ENCODE measurements around the gene LIMS1.
A peak's percentile ranks its signal among the peaks of the same experiment; 100 is the strongest.
"Not testable (repeated sequence)": the region's sequence is repeated elsewhere in the genome, so short reads cannot be mapped to it uniquely, and the experiment has no call there.

Gene LIMS1

GRCh38 chr2:108588070-108588668 is 53.9 kb downstream of the LIMS1 start:
- peak; percentile 95 for DNase-seq

GRCh38 chr2:108589372-108589771 is 55.1 kb downstream of the LIMS1 start:
- DNase-seq: no peak

GRCh38 chr2:108589781-108590180 is 55.5 kb downstream of the LIMS1 start:
- peak; percentile 73 for DNase-seq

DNA sequence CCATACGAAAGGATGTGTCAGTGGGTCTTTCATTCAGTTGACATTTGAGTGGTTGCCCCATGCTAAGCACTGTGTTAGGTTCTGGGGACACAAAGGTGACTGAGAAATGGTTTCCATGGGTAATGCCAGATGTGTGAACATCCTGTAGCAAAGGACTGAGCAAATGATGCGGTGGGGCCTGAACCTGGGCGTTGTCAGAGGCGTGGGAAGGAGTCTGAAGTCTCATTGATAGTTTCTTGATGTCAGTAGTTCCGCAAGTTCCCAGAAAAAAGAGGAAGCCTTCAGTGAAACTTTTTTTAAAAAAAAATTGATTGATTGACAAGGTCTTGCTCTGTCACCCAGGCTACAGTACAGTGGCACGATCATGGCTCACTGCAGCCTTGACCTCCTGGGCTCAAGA is 56.9 kb downstream of the LIMS1 start:
- DNase-seq: peak; percentile 94

DNA sequence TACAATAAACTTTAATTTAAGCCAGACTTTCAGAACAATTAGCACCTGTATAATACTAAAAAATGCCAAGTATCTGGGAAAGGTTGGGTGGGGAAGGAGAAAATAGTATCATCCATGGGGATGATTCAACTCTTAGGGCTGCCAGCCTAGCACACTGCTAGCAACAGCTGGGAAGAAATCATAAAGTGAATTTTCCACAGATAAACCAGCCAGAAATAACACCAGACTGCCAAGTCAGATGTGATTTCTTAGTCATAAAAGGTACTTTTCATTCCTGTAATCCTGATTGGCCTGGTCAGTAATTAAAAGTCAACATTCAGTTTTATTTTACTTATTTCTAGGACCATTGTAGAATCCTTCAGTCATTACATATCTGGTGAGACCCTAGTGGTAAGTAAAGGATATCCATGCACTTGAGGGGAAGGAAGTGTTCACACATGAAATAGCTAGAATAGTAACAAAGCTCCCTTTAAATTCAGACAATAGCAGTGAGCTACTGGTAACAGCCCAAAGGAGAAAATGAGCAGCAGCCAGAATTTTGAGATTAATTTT is 59.4 kb downstream of the LIMS1 start:
- DNase-seq: no peak

DNA sequence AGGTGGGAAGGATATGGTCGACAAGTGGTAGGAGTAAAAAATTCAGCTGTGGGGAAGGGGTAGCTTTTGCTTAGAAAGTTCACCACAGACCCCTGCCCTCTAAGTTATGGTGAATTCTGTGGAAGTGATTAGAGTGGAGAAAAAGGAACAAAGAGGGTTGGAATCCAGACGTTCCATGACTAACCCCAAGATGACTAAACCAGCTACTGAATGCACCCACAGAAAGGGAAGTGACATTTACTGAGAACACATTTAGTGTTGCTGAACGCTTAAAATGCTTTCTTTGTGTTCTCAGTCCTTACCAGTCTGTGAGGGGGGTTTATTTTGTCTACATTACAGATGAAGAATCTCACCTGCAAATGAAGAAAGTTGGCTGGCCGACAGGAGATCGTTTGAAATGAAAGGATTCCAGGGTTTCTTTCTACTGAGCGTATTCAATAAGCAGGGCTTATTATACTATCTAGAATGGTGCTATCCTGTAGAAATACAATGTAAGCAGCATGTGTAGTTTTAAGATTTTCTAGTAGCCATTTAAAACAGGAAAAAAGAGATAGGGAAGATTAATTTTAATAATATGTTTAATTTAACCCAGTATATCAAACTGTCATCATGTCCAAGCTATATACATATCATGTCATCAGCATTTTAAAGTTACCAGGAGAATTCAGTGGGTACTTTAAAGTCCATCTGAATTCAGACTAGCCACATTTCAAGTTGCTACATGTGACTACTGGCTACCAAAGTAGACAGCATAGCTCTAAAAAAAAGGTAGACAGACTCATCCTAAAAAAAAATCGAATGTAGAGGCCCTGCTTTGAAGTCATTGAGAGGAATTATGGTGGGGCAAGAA is 60.1 kb downstream of the LIMS1 start:
- peak; percentile 95 for DNase-seq

DNA sequence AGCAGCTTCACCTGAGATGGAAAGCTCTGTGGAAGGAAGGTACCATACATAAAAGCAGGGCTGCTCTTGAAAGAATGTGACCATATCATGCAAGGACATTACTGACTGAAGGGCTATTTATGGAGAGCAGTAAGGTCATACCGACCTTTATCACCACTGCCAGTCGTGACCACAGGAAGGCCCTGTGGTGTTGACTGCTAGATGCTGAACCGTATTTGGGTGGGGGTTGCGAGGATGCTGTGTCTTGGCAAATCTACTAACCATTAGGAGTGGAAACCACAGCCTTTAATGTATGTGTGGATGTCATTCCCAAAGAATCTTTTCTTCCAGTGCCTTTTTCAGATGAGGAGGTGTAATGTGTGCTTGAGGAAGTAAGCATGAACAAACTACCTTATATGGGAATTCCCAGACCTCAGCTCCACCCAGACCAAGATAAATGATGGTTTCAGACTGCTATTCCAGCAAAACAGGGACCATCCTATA is 60.8 kb downstream of the LIMS1 start:
- peak; percentile 71 for DNase-seq

GRCh38 chr2:108595771-108596170 is 61.5 kb downstream of the LIMS1 start:
- not testable (repeated sequence) for DNase-seq

DNA sequence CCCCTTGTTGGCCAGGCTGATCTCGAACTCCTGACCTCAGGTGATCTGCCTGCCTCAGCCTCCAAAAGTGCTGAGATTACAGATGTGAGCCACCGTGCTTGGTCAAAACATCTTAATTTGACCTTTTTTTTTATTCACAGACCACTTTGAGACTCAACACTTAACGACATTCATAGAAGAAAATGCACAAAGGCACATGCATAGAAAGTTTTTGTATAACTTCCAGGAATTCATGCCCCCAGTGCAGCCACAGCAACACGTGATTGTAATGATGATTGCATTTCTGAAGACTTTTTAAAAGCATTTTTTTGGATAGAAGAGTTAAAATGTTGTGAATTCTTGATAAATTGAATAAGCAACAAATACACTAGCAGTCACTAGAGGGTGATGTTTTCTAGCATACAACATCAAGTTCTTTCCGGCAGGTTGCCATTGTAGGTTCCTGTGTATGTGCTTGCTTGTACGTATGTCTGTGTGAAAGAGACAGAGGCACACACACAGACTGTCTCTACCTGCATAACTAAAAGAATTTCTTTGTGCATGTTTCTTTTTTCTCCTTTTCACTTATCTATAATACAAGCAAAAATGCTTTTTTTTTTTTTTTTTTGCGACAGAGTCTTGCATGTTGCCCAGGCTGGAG is 63.0 kb downstream of the LIMS1 start:
- not testable (repeated sequence) for DNase-seq

DNA sequence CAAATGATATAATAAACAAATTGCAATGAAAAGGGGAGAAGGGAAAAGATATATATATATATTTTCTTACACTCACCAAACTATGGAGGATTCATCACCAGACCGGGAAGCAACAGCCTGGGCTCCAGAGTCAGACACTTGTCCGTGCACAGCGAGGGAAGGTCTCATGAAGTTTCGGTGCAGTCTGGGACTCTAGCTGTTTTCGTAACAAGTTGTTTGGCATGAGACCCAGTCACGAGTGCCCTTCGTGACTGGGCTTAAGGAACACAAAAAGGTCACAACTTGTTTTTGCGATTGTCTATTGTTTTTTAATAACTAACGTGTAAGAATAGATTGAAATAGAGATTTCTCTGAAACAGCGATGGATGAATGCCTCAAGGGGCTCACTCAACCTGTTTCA is 66.9 kb downstream of the LIMS1 start:
- not testable (repeated sequence) for DNase-seq

DNA sequence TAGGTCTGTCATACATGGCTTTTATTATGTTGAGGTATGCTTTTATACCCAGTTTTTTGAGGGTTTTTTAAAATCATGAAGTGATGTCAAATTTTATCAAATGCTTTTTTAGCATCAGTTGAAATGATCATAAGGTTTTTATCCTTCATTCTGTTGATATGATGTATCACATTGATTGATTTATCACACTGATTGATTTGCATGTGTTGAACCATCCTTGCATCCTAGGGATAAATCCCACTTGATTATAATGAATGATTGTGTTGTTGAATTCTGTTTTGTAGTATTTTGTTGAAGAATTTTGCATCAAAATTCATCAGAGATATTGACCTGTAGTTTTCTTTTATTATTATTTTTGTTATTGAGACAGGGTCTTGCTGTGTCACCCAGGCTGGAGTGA is 68.2 kb downstream of the LIMS1 start:
- no peak for DNase-seq

GRCh38 chr2:108604196-108604595 is 69.9 kb downstream of the LIMS1 start:
- no peak for DNase-seq

DNA sequence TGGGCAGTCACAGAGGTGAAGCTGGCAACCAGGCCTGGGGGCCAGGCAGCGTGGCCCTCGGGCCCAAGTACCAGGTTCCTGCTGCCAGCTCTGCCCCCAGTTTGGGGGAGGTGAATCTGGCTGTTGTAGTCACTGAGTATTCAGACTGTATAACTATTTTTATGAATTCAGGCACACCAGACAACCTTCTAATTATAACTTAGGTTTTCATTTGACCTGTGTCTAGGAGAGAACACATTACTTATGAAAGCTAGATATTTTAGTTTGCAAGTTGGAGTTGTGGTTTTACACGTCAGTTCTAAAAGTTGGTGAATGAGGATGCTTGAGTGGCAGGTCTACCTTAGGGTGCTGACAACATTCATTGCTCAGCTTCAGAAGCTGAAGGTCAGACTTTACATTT is 71.7 kb downstream of the LIMS1 start:
- DNase-seq: no peak

- DNase-seq: no peak
Measured at GRCh38 chr2:108607706-108608301, 73.5 kb downstream of the LIMS1 start.

DNA sequence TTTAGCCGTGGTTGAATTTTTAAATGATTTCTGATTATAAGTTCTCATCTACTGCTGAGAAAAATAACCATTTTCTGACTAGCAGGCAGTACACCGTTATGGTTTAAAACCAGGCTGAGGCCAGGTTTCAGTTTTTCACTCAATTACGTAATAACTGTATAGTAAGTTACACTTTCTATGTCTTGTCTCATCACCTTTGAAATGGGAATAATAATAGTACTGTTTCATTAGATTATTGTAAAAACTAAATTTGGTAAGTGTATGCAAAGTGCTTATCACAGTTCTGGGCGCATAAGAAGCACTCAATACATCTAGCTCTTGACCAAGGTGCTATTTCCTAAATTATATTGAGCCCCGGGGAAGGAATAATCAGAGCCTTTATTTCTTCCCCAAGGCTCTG is 76.8 kb downstream of the LIMS1 start:
- DNase-seq: no peak

DNA sequence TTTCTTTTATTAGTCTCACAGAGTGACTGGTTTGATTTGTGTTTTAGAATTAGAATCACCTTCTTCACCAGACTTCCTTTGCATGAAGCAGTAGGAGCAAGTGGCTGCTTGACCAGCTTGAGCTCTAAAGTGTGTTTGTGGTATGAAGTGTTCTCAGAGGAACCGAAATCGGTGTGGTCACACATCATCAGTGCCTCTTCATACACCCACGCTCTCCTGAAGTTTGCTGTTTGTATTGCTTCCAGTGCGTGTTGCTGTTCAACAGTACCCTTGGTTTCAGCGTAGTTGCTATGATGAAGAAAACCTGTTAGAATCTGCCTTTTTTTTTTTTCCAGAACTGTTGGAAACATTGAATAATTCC is 77.9 kb downstream of the LIMS1 start:
- DNase-seq: peak; percentile 94

- no peak for DNase-seq
Measured at GRCh38 chr2:108612514-108613183, 78.4 kb downstream of the LIMS1 start.

GRCh38 chr2:108613261-108614042 is 79.2 kb downstream of the LIMS1 start:
- no peak for DNase-seq

- DNase-seq: no peak
Measured at GRCh38 chr2:108614043-108614545, 79.8 kb downstream of the LIMS1 start.

GRCh38 chr2:108614659-108615058 is 80.4 kb downstream of the LIMS1 start:
- DNase-seq: no peak

DNA sequence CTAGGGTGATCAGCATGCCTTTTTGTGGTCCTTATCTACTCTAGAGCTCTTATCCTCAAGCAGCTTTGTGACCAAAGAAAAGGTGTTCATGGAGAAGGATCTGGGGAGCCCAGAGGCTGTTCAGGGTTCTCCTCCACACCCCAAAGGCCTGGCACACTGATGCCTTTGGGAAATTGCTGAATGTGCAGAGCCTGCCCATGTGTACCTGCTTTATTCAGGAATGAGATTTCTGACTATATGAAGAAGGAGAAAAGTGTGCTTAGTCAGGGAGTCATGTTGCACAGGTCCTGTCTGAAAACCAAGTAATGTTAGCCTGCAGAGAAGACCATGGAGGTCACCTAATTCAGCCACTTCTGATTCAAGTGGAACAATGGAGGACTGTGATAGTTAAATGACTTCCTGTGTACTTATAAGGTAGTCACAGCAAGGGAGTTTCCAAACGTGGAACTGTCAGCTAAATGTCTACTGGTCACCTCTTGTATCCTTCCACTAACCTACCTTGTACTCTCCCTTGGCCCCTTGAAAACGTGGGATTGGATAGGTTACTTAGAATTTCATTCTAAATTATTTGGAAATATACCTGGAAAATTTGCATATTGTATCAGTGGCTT is 81.3 kb downstream of the LIMS1 start:
- DNase-seq: no peak

Measured in inflammatory macrophage treated with lipopolysaccharide for 4 hours (primary cell).